PC-3 (cell line): Measurements from ENCODE around the gene EXOC6. TPM values are rescaled to one million over a fixed set of nuclear protein-coding genes. Genes with fewer than 3 reads are reported as not detected.

Experiments
- ATAC-seq: fragments of 200-7000 bp; cut with Tn5 transposase; 2 replicates; pipeline ENCODE4 v1.9.1; 2020; ENCODE audit warnings: mild to moderate bottlenecking, moderate library complexity
- BruUV-seq: library from RNA; stranded (reverse); fragments of 400-500 nt; replicated peaks from 2 replicates; lab custom pipeline; 2021; lab: Mats Ljungman, UMichigan
- CTCF ChIA-PET: fragments of 300-600 bp; sonication (Branson Sonifier 250); formaldehyde crosslinking; loops from one replicate; lab custom pipeline; 2022; ENCODE audit warnings: antibody characterized with exemption; lab: Charles Lee
- POLR2A ChIA-PET: fragments of 300-600 bp; sonication (Branson Sonifier 250); formaldehyde crosslinking; loops from one replicate; lab custom pipeline; 2022; ENCODE audit warnings: antibody characterized with exemption; ENCODE audit not compliant: unreplicated experiment; lab: Charles Lee
- DNase-seq: peaks from one replicate; pipeline ENCODE4 v3.0.0-alpha.2; 2015
- H2AFZ ChIP-seq: fragments of 300-600 bp; sonication (generic); 2 replicates; pipeline ENCODE4 v1.6.0; 2016; ENCODE audit warnings: antibody characterized with exemption, low read length
- H3F3A ChIP-seq: fragments of 300-600 bp; sonication (generic); one replicate; pipeline ENCODE4 v1.6.0; 2017; ENCODE audit warnings: antibody characterized with exemption, low read length, control low read depth, mild to moderate bottlenecking; ENCODE audit not compliant: unreplicated experiment
- H3K27ac ChIP-seq: fragments of 300-600 bp; sonication (generic); 2 replicates; pipeline ENCODE4 v1.5.1; 2016; ENCODE audit warnings: mild to moderate bottlenecking, low read length
- H3K27me3 ChIP-seq: fragments of 300-600 bp; sonication (generic); 2 replicates; pipeline ENCODE4 v1.6.1; 2016; ENCODE audit warnings: low read length, mixed read lengths
- H3K36me3 ChIP-seq: fragments of 300-600 bp; sonication (generic); 2 replicates; pipeline ENCODE4 v1.6.1; 2016; ENCODE audit warnings: low read depth, mixed run types, low read length, mixed read lengths
- H3K4me1 ChIP-seq: fragments of 300-600 bp; sonication (generic); 2 replicates; pipeline ENCODE4 v1.5.1; 2016; ENCODE audit warnings: low read length; ENCODE audit not compliant: insufficient read depth
- H3K4me2 ChIP-seq: fragments of 300-600 bp; sonication (generic); 2 replicates; pipeline ENCODE4 v1.6.0; 2016; ENCODE audit warnings: low read length
- H3K4me3 ChIP-seq: fragments of 300-600 bp; sonication (generic); 2 replicates; pipeline ENCODE4 v1.5.1; 2016; ENCODE audit warnings: mild to moderate bottlenecking, low read length, mixed read lengths
- H3K79me2 ChIP-seq: fragments of 300-600 bp; sonication (generic); 2 replicates; pipeline ENCODE4 v1.6.1; 2017; ENCODE audit warnings: low read length, mixed read lengths
- H3K9ac ChIP-seq: fragments of 300-600 bp; sonication (generic); 2 replicates; pipeline ENCODE4 v1.6.0; 2016; ENCODE audit warnings: mild to moderate bottlenecking, low read length
- H3K9me2 ChIP-seq: fragments of 300-600 bp; sonication (generic); replicated peaks from 2 replicates; pipeline ENCODE4 v1.6.1; 2016; ENCODE audit warnings: mixed run types, low read length, mixed read lengths
- H3K9me3 ChIP-seq: fragments of 300-600 bp; sonication (generic); 2 replicates; pipeline ENCODE4 v1.6.1; 2016; ENCODE audit warnings: low read length, mixed read lengths
- H4K20me1 ChIP-seq: fragments of 300-600 bp; sonication (generic); 2 replicates; pipeline ENCODE4 v1.6.1; 2016; ENCODE audit warnings: low read length, mixed read lengths
- CTCF ChIP-seq: fragments of 300-600 bp; sonication (generic); conservative IDR thresholded peaks from 2 replicates; pipeline ENCODE4 v1.5.1; 2017; ENCODE audit warnings: antibody characterized with exemption, low read depth, mild to moderate bottlenecking, low read length
- EZH2 ChIP-seq: fragments of 300-600 bp; sonication (generic); IDR thresholded peaks from one replicate; pipeline ENCODE4 v1.6.1; 2017; ENCODE audit warnings: antibody characterized with exemption, mild to moderate bottlenecking, low read length; ENCODE audit not compliant: unreplicated experiment
- EZH2phosphoT487 ChIP-seq: fragments of 300-600 bp; sonication (generic); IDR thresholded peaks from 2 replicates; pipeline ENCODE4 v1.6.1; 2018; ENCODE audit warnings: mild to moderate bottlenecking, antibody characterized with exemption, low read length, borderline replicate concordance
- intact Hi-C: fragments of 100-400 bp; cut with micrococcal nuclease; formaldehyde crosslinking; loops from 2 replicates; pipeline ENCODE4 v1.9.0; 2023
- total RNA-seq: library from RNA; depleted of rRNA; stranded (reverse); fragments of >200 nt; gene quantifications from 2 replicates; pipeline ENCODE4 v1.2.3, GENCODE V29; 2014

EXOC6 gene
- total RNA-seq, 1 experiment from 2014 or later: 5.7 TPM

- DNase-seq: no peak
- ChIA-PET CTCF (no interaction called here), POLR2A (no interaction called here)
- Histone ChIP-seq H3K9ac (no peak overlapping the region), H3K4me3 (no peak overlapping the region), H3K9me3 (no peaks in the 10 kb centered on the region), H3F3A (no peaks in the 10 kb centered on the region), H3K79me2 (no peaks in the 10 kb centered on the region), H3K36me3 (no peaks in the 10 kb centered on the region), H3K4me2 (no peak overlapping the region), H3K27me3 (no peaks in the 10 kb centered on the region), H4K20me1 (no peaks in the 10 kb centered on the region), H3K27ac (no peak overlapping the region), H3K4me1 (peaks cover 14% of the 10 kb centered on the region), H3K9me2 (no peaks in the 10 kb centered on the region), H2AFZ (no peak overlapping the region)
- no TSS peak for BruUV-seq
- TF ChIP-seq EZH2: no peak
- no peak for TF ChIP-seq EZH2phosphoT487
- TF ChIP-seq CTCF: no peak
- intact Hi-C loops: no loop called here
- no peak for ATAC-seq
These were observed 206.2 kb downstream of the EXOC6 start for GRCh38 chr10:93054486-93054885.

GRCh38 chr10:93058139-93058538 is 209.8 kb downstream of the EXOC6 start:
- ChIA-PET CTCF (no interaction called here), POLR2A (no interaction called here)
- ATAC-seq (peak; percentile 42; the same call in 1 of the 2 replicates), DNase-seq (peak; percentile 46)
- H4K20me1 ChIP-seq: no peaks in the 10 kb centered on the region
- H3K36me3 ChIP-seq: no peaks in the 10 kb centered on the region
- H3K4me1 ChIP-seq: peaks cover 14% of the 10 kb centered on the region
- H3K9me3 ChIP-seq: no peaks in the 10 kb centered on the region
- no peak overlapping the region for H3K4me2 ChIP-seq
- no peak overlapping the region for H3K27ac ChIP-seq
- intact Hi-C loops: no loop called here
- no peak overlapping the region for H3K9ac ChIP-seq
- H3F3A ChIP-seq: no peaks in the 10 kb centered on the region
- no peaks in the 10 kb centered on the region for H3K9me2 ChIP-seq
- TF ChIP-seq CTCF: no peak
- no peak for TF ChIP-seq EZH2
- no peak for TF ChIP-seq EZH2phosphoT487
- no peaks in the 10 kb centered on the region for H3K79me2 ChIP-seq
- no peak overlapping the region for H3K4me3 ChIP-seq
- H3K27me3 ChIP-seq: no peaks in the 10 kb centered on the region
- no TSS peak for BruUV-seq
- H2AFZ ChIP-seq: no peak overlapping the region

- Histone ChIP-seq H3K79me2 (no peaks in the 10 kb centered on the region), H3K36me3 (no peaks in the 10 kb centered on the region), H3K9me2 (no peaks in the 10 kb centered on the region), H2AFZ (no peak within 1 kb of the TSS), H3K9ac (no peak within 1 kb of the TSS), H3K27ac (no peak within 1 kb of the TSS), H4K20me1 (no peaks in the 10 kb centered on the region), H3K4me1 (peaks cover 14% of the 10 kb centered on the region), H3K9me3 (no peaks in the 10 kb centered on the region), H3K4me2 (no peak within 1 kb of the TSS), H3K27me3 (no peaks in the 10 kb centered on the region), H3F3A (no peaks in the 10 kb centered on the region), H3K4me3 (no peak within 1 kb of the TSS)
- POLR2A ChIA-PET: no interaction called here
- TF ChIP-seq EZH2phosphoT487 (no peak), EZH2 (no peak), CTCF (no peak)
- no peak for DNase-seq
- no TSS peak for BruUV-seq
- no peak for ATAC-seq
- intact Hi-C loops: no loop called here
- CTCF ChIA-PET: no interaction called here
These were observed 211.9 kb downstream of the EXOC6 start, which contains the start of gene CYP26C1 for GRCh38 chr10:93059975-93060886. Gene CYP26C1 (plus strand): TSS chr10:93060798. CDS start chr10:93061264, 466 bp downstream.
